MM.1S (cell line): ENCODE measurements around the gene SHF.

Experiments used
- DNase-seq: peaks from one replicate; pipeline ENCODE4 v3.0.0-alpha.2; 2015
- H2AFZ ChIP-seq: fragments of 300-600 bp; sonication (generic); 2 replicates; pipeline ENCODE4 v1.6.0; 2016; ENCODE audit warnings: antibody characterized with exemption, low read length
- H3F3A ChIP-seq: fragments of 300-600 bp; sonication (generic); 2 replicates; pipeline ENCODE4 v1.6.1; 2016; ENCODE audit warnings: mild to moderate bottlenecking, antibody characterized with exemption, low read length, moderate library complexity, mixed read lengths; ENCODE audit not compliant: insufficient read depth
- H3K27ac ChIP-seq: fragments of 300-600 bp; sonication (generic); 2 replicates; pipeline ENCODE4 v1.5.1; 2016; ENCODE audit warnings: mild to moderate bottlenecking, low read length
- H3K27me3 ChIP-seq: fragments of 300-600 bp; sonication (generic); replicated peaks from 2 replicates; pipeline ENCODE4 v1.6.0; 2016; ENCODE audit warnings: low read length; ENCODE audit not compliant: insufficient read depth
- H3K36me3 ChIP-seq: fragments of 300-600 bp; sonication (generic); replicated peaks from 2 replicates; pipeline ENCODE4 v1.6.1; 2016; ENCODE audit warnings: mild to moderate bottlenecking, low read length, mixed read lengths; ENCODE audit not compliant: insufficient read depth
- H3K4me1 ChIP-seq: fragments of 300-600 bp; sonication (generic); 2 replicates; pipeline ENCODE4 v1.6.1; 2016; ENCODE audit warnings: low read length, mixed read lengths
- H3K4me2 ChIP-seq: fragments of 300-600 bp; sonication (generic); 2 replicates; pipeline ENCODE4 v1.6.0; 2016; ENCODE audit warnings: low read depth, low read length
- H3K4me3 ChIP-seq: fragments of 300-600 bp; sonication (generic); 2 replicates; pipeline ENCODE4 v1.5.1; 2016; ENCODE audit warnings: low read length, mixed read lengths
- H3K79me2 ChIP-seq: fragments of 300-600 bp; sonication (generic); 2 replicates; pipeline ENCODE4 v1.6.1; 2016; ENCODE audit warnings: mixed run types, low read length, mixed read lengths
- H3K9ac ChIP-seq: fragments of 300-600 bp; sonication (generic); 2 replicates; pipeline ENCODE4 v1.6.1; 2016; ENCODE audit warnings: low read length, mixed read lengths
- H3K9me2 ChIP-seq: fragments of 300-600 bp; sonication (generic); replicated peaks from 2 replicates; pipeline ENCODE4 v1.6.1; 2016; ENCODE audit warnings: mild to moderate bottlenecking, low read length, mixed read lengths; ENCODE audit not compliant: insufficient read depth
- H3K9me3 ChIP-seq: fragments of 300-600 bp; sonication (generic); replicated peaks from 2 replicates; pipeline ENCODE4 v1.6.1; 2016; ENCODE audit warnings: mild to moderate bottlenecking, low read length, mixed read lengths; ENCODE audit not compliant: insufficient read depth
- H4K20me1 ChIP-seq: fragments of 300-600 bp; sonication (generic); 2 replicates; pipeline ENCODE4 v1.6.1; 2016; ENCODE audit warnings: mild to moderate bottlenecking, low read length, moderate library complexity, mixed read lengths; ENCODE audit not compliant: insufficient read depth
- CTCF ChIP-seq: fragments of 300-600 bp; sonication (generic); IDR thresholded peaks from 2 replicates; pipeline ENCODE4 v1.5.1; 2016; ENCODE audit warnings: antibody characterized with exemption, low read length, mixed read lengths
- EZH2 ChIP-seq: fragments of 300-600 bp; sonication (generic); optimal IDR thresholded peaks from 2 replicates; pipeline ENCODE3; 2017; ENCODE audit warnings: low read depth, mild to moderate bottlenecking, antibody characterized with exemption, low read length, mixed read lengths
- EZH2phosphoT487 ChIP-seq: fragments of 300-600 bp; sonication (generic); IDR thresholded peaks from 2 replicates; pipeline ENCODE4 v1.6.1; 2018; ENCODE audit warnings: antibody characterized with exemption, low read length

Gene SHF

GRCh38 chr15:45167631-45168205, 20.0 kb downstream of the SHF start:
- no peaks in the 10 kb centered on the region for H3K9me2 ChIP-seq
- H2AFZ ChIP-seq: peak overlapping the region; percentile 57; the same call in 1 of the 2 replicates
- H3F3A ChIP-seq: peaks cover 3% of the 10 kb centered on the region; the same call in 1 of the 2 replicates
- no peaks in the 10 kb centered on the region for H4K20me1 ChIP-seq
- H3K4me2 ChIP-seq: peak overlapping the region; percentile 54; the same call in 1 of the 2 replicates
- no peaks in the 10 kb centered on the region for H3K27me3 ChIP-seq
- no peak for DNase-seq
- H3K36me3 ChIP-seq: no peaks in the 10 kb centered on the region
- H3K4me3 ChIP-seq: no peak overlapping the region
- H3K4me1 ChIP-seq: no peaks in the 10 kb centered on the region
- no peaks in the 10 kb centered on the region for H3K9me3 ChIP-seq
- peaks cover 3% of the 10 kb centered on the region; the same call in 1 of the 2 replicates for H3K79me2 ChIP-seq
- no peak overlapping the region for H3K27ac ChIP-seq
- H3K9ac ChIP-seq: no peak overlapping the region
- TF ChIP-seq EZH2 (no peak), EZH2phosphoT487 (no peak), CTCF (no peak)

- Histone ChIP-seq H3K4me3 (peak overlapping the region; percentile 70), H3K4me2 (peak overlapping the region; percentile 92), H3K4me1 (no peaks in the 10 kb centered on the region), H3K36me3 (no peaks in the 10 kb centered on the region), H3K9me2 (no peaks in the 10 kb centered on the region), H3F3A (peaks cover 3% of the 10 kb centered on the region; the same call in 1 of the 2 replicates), H3K27ac (peak overlapping the region; percentile 59; the same call in 1 of the 2 replicates), H3K79me2 (peaks cover 3% of the 10 kb centered on the region; the same call in 1 of the 2 replicates), H3K27me3 (no peaks in the 10 kb centered on the region), H3K9me3 (no peaks in the 10 kb centered on the region), H4K20me1 (no peaks in the 10 kb centered on the region), H3K9ac (peak overlapping the region; percentile 88), H2AFZ (peak overlapping the region; percentile 84)
- peak; percentile 91 for DNase-seq
- TF ChIP-seq CTCF (peak; percentile 75), EZH2phosphoT487 (no peak), EZH2 (no peak)
Observed at GRCh38 chr15:45166834-45167630, 20.7 kb downstream of the SHF start.

- no peaks in the 10 kb centered on the region for H3K4me1 ChIP-seq
- no peak for DNase-seq
- peaks cover 3% of the 10 kb centered on the region; the same call in 1 of the 2 replicates for H3F3A ChIP-seq
- TF ChIP-seq EZH2phosphoT487 (no peak), EZH2 (no peak), CTCF (no peak)
- H3K79me2 ChIP-seq: peaks cover 3% of the 10 kb centered on the region; the same call in 1 of the 2 replicates
- H3K27me3 ChIP-seq: no peaks in the 10 kb centered on the region
- no peak overlapping the region for H2AFZ ChIP-seq
- no peak overlapping the region for H3K4me3 ChIP-seq
- no peaks in the 10 kb centered on the region for H3K9me3 ChIP-seq
- H3K4me2 ChIP-seq: no peak overlapping the region
- H3K9ac ChIP-seq: no peak overlapping the region
- no peak overlapping the region for H3K27ac ChIP-seq
- no peaks in the 10 kb centered on the region for H3K36me3 ChIP-seq
- H3K9me2 ChIP-seq: no peaks in the 10 kb centered on the region
- no peaks in the 10 kb centered on the region for H4K20me1 ChIP-seq
Observed at GRCh38 chr15:45165536-45165935, 22.2 kb downstream of the SHF start.
